ENCODE results near the gene GNAT1.

The GNAT1 gene

DNA sequence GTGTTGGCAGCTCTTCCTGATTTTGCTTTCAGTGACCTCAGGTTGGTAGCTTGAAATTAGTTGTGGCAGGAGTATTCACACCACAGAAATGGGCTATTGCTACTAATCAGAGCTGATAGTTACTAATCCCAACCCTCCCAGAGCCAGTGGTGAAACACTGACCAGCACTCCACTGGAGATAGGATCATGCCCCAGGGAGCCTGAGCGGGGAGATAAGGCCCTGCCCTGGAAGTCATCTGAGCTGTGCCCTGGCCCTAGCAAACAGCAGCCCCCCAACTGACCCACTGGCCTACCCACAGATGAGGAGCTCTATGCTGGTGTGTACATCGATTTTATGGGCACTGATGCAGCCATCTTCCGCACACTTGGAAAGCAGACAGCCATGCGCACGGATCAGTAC, 9.4 kb upstream of the GNAT1 start:
- no peak for DNase-seq (ENCODE audit: low read depth)

DNA sequence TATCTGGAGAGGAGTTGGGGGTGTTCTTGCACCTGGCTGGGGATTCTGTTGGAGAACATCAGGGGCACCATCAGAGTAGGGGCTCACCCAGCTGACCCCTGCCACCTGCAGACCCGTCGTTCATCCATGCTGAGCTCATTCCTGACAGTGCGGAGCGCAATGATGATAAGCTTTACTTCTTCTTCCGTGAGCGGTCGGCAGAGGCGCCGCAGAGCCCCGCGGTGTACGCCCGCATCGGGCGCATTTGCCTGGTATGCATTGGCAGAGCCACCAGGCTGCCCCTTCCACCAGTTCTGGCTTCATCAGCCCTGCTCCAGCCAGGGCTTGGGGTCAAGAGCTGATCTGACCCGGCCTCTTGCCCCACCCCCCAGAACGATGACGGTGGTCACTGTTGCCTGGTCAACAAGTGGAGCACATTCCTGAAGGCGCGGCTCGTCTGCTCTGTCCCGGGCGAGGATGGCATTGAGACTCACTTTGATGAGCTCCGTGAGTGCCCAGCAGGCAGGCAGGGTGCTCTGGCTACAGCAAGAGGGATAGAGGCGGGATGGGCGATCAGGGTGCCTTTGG, 8.8 kb upstream of the GNAT1 start:
- DNase-seq (ENCODE audit: low read depth): no peak

DNA sequence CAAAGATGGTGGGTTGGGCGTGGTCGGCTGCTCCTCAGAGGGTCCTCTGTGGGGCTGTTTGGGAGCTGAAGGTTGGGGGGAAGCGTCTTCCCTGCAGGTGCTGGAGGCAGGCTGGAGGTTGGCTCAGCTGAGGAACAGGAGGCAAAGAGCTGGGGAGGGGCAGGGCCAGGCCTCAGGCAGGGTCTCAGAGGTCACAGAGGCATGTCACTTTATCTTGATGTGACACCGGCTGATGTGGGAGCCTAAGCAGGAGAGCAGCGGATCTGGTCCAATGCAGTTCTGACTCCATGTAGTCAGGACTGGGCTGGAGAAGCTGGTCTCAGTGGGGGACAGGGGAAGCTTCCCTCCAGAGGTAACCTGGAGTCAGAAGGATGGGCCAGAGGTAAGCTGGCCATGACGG, 7.7 kb upstream of the GNAT1 start:
- no peak for DNase-seq (ENCODE audit: low read depth)

DNA sequence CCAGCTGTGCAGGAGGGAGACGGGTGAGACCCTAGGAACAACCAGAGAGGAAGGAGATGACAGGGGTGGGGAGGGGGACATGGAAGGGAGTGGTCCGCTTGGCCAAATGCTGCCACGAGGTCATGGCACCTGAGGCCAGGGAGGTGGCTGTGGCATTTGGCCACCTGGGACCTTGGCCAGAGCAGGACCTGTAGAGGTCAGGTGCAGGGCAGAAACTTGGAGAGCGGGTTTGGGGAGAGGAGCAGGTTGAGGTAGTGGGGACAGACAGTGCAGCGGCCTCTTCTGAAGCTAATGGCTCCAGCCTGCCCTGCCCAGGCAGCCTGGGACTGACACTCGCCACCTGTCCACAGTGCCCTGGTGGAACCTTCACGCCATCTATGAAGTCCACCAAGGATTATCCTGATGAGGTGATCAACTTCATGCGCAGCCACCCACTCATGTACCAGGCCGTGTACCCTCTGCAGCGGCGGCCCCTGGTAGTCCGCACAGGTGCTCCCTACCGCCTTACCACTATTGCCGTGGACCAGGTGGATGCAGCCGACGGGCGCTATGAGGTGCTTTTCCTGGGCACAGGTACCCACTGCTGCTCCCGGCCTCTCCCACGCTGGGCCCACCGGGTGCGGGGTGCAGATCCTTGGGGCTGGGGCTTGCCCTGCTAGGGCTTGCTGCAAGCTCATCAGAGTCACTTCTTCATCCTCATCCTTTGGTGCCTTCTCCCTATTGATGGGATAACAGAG, 7.0 kb upstream of the GNAT1 start:
- DNase-seq (ENCODE audit: low read depth): no peak

DNA sequence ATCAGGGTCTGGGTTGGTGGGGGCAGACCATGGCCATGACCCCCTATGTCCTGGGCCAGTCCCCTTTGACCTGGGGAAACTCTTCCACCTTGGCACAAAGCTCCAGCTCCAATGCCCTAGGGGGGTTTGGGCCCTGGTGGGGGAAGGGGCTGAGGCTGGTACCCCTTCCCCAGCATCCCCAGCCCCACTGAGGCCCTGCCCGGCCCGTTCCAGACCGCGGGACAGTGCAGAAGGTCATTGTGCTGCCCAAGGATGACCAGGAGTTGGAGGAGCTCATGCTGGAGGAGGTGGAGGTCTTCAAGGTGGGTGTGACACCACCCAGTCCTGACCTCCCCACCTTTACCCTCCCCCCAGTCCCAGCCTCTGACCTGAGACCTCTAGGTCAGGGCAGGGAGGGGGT, 6.2 kb upstream of the GNAT1 start:
- DNase-seq (ENCODE audit: low read depth): no peak

DNA sequence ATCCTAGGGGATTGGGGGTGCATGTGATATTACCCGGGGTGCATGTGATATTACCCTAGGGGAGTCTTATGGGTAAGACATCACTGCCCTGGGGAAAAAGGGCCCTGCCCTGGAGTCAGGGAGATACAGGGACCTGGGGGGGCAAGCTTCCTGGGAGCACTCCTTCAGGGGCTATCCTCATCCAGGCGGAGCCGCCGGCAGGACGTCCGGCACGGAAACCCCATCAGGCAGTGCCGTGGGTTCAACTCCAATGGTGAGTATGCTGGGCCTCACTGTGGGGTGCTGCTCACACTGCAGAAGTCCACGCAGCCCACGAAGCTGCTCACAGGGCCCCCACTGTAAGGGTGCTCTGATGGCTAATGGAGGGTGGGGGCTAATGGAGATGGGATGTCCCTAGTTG, 5.3 kb upstream of the GNAT1 start:
- no peak for DNase-seq (ENCODE audit: low read depth)

DNA sequence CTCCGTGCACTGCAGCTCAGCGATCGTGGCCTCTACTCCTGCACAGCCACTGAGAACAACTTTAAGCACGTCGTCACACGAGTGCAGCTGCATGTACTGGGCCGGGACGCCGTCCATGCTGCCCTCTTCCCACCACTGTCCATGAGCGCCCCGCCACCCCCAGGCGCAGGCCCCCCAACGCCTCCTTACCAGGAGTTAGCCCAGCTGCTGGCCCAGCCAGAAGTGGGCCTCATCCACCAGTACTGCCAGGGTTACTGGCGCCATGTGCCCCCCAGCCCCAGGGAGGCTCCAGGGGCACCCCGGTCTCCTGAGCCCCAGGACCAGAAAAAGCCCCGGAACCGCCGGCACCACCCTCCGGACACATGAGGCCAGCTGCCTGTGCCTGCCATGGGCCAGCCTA, 3.7 kb upstream of the GNAT1 start:
- DNase-seq (ENCODE audit: low read depth): no peak

DNA sequence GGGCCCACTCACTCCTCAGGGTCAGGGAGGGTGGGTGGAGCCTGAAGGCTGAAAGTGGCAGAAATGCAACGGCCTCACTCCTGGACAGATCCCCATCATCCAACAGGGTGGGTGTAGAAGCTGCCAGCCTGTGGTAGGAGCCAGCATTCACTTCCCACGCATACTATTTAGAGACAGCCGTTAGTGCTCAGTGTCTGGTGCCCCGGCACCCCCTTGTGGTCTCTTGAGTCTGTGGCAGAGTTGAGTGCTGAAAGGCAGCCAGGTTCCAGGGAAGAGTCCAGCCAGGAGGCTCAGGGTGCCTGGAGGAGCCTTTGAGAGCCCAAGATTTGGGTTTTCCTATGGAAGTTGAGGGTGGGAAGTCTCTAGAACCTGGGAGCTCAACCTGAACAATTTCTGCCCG, 2.1 kb upstream of the GNAT1 start:
- peak; percentile 80 for DNase-seq (ENCODE audit: low read depth)

DNA sequence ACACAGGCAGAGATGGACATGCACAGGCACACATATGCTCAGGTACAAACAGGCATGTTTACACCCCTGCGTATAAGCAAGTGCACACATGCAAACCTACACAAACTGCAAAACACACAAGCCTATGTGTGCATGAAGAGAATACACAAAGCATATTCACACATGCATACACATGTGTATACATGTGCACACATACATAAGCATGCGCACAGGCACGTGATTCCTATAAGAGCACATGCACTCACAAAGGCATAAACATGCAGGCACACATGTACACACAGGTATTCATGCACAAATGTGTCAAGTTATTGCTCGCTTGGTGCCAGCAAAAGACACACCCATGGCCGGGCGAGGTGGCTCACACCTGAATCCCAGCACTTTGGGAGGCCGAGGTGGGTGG, 1.4 kb upstream of the GNAT1 start:
- no peak for DNase-seq (ENCODE audit: low read depth)

DNA sequence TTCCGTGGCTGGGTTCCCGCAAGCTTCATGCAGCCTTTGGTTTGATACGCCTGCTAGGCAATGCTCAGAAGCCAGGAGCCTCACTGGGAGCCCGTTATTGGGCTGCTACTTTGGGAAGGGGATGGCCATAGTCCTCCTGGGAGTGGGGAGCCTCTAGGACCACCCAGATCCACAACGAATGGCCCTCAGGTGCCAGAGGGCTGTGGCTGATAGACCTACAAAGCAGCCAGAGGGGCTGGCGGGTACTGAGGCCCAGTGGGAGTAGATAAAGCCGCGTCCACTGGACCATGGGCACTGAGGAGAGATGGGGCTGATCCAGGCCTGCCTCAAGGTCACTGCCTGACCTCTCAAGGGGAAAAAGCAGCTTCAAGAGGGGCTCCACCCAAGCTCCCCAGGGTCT, 714 bp downstream of the GNAT1 start:
- no peak for DNase-seq (ENCODE audit: low read depth)

DNA sequence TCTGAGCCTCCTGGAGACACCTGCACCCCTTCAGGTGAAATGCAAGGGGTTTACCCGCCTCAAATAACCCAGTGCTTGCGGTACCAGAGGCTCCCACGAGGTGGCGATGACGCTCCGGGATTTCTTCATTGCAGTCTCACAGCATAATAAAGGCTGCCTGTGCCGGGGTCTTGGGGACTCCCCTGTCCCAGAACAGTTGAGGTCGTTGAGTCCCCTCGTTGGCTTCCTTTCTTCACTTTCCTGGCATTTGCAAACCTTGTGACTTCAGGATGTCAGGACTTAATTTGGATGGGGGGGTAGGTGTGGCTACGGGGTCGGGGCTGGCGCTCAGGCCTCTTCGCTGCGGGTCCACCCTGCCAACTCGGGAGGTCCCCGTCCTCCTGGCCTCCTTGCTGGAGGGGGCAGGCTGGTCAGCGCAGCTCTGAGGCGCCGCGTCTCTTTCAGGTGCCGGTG, 1.3 kb downstream of the GNAT1 start:
- DNase-seq (ENCODE audit: low read depth): peak; percentile 37

DNA sequence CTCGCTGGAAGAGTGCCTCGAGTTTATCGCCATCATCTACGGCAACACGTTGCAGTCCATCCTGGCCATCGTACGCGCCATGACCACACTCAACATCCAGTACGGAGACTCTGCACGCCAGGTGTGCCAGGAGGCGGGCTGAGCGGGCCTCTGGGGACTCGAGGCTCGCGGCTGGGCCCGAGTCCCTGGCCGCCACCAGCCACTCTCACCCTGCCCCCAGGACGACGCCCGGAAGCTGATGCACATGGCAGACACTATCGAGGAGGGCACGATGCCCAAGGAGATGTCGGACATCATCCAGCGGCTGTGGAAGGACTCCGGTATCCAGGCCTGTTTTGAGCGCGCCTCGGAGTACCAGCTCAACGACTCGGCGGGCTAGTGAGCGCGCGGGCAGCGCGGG, 1.9 kb downstream of the GNAT1 start:
- no peak for DNase-seq (ENCODE audit: low read depth)

DNA sequence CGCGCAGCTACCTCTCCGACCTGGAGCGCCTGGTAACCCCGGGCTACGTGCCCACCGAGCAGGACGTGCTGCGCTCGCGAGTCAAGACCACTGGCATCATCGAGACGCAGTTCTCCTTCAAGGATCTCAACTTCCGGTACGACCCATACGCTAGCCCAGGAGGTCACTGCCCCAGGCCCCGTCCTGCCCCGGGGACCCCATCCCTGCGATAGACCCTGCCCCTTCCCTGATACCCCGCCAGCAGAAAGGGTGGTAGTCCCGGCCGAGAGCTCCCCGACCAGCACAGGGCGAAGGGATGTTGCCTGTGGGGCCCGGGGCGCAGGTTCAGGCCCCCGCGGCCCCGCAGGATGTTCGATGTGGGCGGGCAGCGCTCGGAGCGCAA, 2.3 kb downstream of the GNAT1 start:
- no peak for DNase-seq (ENCODE audit: low read depth)

DNA sequence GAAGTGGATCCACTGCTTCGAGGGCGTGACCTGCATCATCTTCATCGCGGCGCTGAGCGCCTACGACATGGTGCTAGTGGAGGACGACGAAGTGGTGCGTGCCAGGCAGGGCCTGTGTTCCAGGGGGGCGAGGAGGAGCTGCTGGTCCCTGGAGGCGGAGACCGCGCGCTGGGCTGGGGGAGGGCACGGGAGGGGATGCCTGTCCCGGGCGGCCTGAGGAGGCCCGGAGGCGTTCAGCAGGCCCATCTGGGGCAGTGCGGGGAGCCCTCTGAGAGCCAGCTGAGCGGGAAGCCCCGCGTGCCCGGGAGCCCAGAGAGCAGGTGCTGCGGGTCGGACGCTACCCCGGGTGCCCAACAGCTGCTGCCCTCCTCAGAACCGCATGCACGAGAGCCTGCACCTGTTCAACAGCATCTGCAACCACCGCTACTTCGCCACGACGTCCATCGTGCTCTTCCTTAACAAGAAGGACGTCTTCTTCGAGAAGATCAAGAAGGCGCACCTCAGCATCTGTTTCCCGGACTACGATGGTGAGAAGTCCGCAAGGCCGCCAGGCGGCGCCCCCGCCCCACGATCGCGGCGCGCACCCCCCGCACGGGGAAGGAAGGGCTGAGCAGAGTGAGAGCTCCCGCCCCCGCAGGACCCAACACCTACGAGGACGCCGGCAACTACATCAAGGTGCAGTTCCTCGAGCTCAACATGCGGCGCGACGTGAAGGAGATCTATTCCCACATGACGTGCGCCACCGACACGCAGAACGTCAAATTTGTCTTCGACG, 2.9 kb downstream of the GNAT1 start:
- peak; percentile 49 for DNase-seq (ENCODE audit: low read depth)

DNA sequence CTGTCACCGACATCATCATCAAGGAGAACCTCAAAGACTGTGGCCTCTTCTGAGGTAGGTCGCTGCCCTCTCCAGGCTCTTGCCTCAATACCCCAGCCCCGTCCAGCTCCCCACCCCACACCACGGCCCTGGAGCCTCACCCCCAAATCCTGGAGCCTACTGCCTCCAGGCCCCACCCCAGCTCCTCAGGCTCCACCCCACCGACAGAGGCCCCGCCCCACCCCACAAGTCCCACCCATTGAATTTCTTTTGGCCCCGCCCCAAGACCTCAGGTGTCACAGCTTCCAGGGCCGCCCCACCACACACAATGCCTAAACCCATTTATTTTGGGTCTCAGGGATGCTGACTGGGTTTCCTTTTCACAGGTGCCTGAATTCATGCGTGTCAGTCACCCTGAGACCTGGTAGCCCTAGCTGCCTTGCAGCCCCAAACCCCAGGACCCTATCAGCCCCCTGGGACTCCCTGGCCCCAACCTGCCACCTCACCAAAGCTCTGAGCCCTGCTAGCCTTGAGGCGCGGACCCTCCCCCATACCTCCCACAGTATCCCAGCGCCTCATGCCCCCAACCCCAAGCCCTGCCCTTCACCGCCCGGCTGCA, 3.6 kb downstream of the GNAT1 start:
- no peak for DNase-seq (ENCODE audit: low read depth)

DNA sequence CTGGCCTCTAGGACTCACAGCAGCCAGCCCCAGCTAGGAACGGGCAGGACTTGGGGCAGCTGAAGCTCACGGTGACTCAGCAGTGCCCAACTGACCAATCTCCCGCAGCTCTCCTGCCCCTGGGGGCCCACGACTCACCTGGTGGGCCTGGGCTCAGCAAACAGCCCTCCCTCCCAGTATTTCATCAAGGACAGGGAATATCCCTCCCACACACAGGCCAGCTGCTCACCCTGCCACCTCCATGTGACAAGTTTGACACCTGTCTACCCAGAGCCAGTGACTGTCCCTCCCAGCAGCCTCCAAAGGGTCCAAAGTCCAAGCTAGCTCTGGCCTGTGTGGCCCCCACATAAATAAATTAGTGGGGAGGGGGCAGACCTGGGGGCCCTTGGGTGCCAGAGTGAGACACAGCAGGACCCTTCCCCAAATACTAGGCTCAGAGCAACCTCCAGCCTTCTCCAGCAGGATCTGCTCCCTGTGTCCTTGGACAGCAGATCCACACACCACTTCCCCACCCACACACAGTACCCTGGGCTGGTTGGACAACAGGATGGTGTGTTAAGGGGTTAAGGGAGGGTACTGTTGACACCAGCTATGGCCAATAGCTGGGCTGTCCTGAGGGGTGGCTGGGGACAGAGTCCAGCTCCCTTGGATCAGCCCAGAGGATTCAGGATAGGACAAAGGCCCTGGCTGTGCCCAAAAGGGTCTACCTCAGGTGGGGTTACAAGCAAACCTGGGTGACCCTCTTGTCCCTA, 4.3 kb downstream of the GNAT1 start:
- no peak for DNase-seq (ENCODE audit: low read depth)

DNA sequence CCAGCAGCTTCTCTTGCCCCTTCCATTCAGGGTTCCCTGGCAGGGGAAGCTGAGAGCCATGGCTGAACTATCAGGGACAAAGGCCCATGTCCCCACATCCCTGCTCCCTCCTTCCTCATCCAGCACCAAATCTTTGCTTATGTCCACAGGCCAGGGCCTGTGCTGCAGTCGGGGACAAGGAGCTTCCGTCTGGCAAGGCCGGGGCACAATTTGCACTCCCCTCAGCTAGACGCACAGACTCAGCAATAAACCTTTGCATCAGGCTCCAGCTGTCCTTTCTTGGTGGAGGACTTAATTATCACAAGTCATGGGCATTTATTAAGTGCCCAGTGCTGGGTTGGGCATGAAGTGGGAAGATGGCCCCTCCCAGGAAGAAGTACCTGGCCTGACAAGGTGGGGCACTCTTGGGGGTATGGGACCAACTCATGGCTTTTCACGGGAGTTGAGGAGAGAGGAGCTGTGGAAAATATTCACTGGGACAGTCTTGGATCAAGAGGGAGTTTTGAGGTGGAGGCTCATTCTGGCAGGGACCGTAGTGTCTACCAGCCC, 4.9 kb downstream of the GNAT1 start:
- DNase-seq (ENCODE audit: low read depth): no peak

DNA sequence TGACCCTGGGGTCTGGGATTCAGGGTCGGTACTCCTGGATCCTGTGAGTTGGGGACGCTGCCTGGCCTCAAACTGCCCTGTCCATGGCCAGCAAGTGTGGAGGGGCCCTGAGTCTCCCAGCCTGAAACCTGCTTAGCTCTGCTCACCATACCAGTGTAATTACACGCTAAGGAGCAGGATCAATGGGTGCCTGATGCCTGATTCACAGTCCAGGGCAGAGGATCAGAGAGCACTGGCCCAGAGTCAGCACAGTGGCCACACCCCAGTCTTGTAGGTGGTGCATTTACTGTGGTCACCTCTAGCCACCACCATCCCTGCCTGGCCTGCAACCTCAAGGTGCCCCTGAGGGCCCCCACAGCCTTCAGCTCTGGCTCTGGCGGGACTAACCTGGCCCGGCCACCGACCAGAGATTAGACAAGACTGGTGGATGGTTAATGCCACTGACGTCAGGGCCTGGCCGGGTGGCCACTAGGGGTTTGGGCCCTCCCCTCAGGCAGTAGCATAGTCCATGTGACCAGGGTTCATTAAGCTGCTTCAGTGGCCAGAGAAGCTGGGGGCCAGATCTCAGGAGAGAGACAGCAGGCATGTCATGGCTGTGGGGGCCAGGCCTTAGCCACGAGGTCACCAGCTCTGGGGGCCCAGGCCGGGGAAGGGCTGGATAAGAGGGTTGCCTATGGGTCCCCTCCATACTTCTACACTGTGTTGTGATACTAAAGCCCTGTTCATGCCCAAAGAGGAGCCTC, 10.3 kb downstream of the GNAT1 start:
- peak; percentile 14 for DNase-seq (ENCODE audit: low read depth)

DNA sequence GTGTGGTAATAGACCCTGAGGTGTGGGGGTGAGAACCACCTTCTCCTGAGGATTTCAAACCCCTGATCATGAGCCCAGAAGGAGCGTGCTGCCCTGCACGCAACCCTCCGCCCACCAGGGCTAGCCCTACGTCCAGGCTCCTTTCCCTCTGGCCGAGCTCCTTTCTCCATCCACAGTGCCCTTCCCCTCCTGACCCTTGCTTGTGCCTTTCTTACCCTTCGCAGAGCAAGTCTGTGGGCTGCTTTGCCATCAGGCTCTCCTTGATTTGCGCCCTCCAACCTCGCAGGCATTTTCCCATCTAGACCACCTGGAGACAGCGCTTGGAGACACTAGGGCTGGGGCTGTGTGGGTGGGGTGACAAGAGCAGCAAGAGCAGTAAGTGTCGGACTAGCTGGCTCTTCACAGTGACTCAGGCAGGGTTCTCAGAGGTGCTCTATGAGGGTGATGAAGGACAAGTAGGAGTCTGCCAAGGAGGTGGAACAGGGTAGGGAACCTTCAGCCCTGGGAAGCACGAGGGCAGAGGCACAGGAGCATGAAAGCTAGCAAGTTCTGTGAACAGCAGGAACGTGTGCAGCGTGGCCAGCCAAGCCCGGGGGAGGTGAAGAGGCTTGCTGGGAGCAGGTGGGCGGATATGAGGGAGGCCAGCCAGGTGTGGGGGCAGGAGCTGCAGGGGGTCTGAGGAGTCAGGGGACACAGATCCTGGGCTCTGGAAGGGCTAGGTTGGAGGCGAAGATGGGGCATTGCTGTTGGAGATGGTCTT, 11.1 kb downstream of the GNAT1 start:
- DNase-seq (ENCODE audit: low read depth): no peak

DNA sequence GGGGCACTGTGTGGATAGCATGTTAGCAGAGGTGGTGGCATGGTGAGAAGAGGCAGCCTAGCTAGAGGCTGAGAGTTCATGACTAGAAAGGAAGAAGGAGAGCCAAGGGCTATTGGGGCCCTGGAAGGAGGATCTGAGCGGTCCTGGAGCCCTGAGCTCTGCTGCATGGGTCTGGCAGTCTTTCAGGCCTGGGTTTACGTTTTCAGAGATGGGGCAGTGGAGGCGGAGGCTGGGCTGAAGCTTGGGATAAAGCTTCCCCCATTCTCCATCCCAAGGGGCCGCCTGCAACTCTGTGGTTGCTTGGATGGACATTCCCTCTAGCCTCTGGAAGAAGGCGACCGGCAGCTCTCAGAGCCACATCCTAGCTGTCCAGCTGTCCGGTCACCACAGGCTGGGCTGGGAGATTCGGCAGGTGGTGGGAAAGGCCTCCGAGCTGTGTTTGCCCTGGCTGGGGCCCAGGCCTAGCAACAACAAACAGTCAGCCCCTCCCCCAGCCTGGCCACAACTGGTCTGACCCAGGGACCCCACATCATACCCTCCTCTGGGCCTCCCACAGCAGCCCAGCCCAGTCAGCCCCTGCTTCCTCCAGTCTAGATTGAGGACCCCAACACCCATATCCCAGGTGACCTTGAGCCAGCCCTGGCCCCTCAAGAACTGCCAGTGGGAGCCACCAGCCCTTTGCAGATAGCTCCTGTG, 11.9 kb downstream of the GNAT1 start:
- no peak for DNase-seq (ENCODE audit: low read depth)

Measured in amniotic epithelial cell (primary cell).